ENCODE results near the gene C1orf159. TPM values are rescaled to one million over a fixed set of nuclear protein-coding genes. Genes with fewer than 3 reads are reported as not detected.

Gene C1orf159
- total and polyA plus RNA-seq, 3 donors from 2014 or later: 40.7 to 68.3 (median 50.7) TPM

DNA sequence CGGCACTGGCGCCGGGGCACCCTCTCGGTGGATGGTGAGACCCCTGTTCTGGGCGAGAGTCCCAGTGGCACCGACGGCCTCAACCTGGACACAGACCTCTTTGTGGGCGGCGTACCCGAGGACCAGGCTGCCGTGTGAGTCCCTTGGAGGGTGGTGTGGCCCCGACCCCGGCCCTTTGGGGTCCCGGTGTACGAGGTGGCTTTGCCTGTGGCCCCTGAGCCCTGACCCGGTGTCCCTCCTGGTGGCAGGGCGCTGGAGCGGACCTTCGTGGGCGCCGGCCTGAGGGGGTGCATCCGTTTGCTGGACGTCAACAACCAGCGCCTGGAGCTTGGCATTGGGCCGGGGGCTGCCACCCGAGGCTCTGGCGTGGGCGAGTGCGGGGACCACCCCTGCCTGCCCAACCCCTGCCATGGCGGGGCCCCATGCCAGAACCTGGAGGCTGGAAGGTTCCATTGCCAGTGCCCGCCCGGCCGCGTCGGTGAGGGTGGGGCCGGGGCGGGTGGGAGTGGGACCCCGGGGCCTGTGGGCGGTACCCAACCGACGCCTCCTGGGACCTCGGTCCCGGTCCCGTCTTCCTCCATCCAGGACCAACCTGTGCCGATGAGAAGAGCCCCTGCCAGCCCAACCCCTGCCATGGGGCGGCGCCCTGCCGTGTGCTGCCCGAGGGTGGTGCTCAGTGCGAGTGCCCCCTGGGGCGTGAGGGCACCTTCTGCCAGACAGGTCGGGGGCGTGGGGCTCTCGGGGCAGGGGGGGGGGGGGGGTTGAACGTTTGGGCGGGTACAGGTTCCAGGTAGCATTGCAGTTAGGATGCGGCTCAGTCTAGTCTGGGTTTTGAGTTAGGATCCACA lies 66.3 kb downstream of the C1orf159 start:
- intact Hi-C loops (cut with DNase I; ENCODE audit: low total_unique reads): no loop called here
- H3K36me3 ChIP-seq (ENCODE audit: low read depth, missing control alignments): no peaks in the 10 kb centered on the region
- 93 to 94% methylated on average over 32 to 57 of the region's 57 CpGs for WGBS, 2 donors
- no peaks in the 10 kb centered on the region for H3K4me1 ChIP-seq
- no peak for DNase-seq
- TF ChIP-seq POLR2A (IDR thresholded peaks at IDR 0.05): no peak
- TF ChIP-seq, protein P1, sequence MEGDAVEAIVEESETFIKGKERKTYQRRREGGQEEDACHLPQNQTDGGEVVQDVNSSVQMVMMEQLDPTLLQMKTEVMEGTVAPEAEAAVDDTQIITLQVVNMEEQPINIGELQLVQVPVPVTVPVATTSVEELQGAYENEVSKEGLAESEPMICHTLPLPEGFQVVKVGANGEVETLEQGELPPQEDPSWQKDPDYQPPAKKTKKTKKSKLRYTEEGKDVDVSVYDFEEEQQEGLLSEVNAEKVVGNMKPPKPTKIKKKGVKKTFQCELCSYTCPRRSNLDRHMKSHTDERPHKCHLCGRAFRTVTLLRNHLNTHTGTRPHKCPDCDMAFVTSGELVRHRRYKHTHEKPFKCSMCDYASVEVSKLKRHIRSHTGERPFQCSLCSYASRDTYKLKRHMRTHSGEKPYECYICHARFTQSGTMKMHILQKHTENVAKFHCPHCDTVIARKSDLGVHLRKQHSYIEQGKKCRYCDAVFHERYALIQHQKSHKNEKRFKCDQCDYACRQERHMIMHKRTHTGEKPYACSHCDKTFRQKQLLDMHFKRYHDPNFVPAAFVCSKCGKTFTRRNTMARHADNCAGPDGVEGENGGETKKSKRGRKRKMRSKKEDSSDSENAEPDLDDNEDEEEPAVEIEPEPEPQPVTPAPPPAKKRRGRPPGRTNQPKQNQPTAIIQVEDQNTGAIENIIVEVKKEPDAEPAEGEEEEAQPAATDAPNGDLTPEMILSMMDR (IDR thresholded peaks at IDR 0.05): no peak
- no peaks in the 10 kb centered on the region for H3K27me3 ChIP-seq
- H3K9me3 ChIP-seq: no peaks in the 10 kb centered on the region
- H3K4me3 ChIP-seq: no peak overlapping the region
- H3K27ac ChIP-seq: no peak overlapping the region

DNA sequence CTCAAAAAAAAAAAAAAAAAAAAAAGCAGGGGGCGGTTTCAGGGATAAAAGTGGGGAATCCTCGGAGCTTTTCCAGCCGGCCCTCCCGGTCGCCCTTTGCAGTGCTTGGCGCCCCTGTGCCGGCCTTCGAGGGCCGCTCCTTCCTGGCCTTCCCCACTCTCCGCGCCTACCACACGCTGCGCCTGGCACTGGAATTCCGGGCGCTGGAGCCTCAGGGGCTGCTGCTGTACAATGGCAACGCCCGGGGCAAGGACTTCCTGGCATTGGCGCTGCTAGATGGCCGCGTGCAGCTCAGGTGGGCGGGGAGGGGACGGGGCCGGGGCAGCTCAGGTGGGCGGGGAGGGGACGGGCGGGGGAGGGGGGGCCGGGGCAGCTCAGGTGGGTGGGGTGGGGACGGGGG lies 67.1 kb downstream of the C1orf159 start:
- intact Hi-C loops (cut with DNase I; ENCODE audit: low total_unique reads): no loop called here
- WGBS, 2 donors: 92 to 94% methylated on average over 17 to 27 of the region's 28 CpGs
- TF ChIP-seq, protein P1 (IDR thresholded peaks at IDR 0.05): no peak
- no peak for TF ChIP-seq POLR2A (IDR thresholded peaks at IDR 0.05)
- Histone ChIP-seq H3K27ac (no peak overlapping the region), H3K4me1 (no peaks in the 10 kb centered on the region), H3K9me3 (no peaks in the 10 kb centered on the region), H3K36me3 (ENCODE audit: low read depth, missing control alignments) (no peaks in the 10 kb centered on the region), H3K4me3 (no peak overlapping the region), H3K27me3 (no peaks in the 10 kb centered on the region)
- no peak for DNase-seq

DNA sequence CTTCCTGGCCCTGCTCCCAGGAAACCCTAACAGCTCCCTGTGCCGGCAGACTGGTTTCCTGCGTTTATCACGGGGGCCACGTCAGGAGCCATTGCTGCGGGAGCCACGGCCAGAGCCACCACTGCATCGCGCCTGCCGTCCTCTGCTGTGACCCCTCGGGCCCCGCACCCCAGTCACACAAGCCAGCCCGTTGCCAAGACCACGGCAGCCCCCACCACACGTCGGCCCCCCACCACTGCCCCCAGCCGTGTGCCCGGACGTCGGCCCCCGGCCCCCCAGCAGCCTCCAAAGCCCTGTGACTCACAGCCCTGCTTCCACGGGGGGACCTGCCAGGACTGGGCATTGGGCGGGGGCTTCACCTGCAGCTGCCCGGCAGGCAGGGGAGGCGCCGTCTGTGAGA lies 67.9 kb downstream of the C1orf159 start:
- H3K9me3 ChIP-seq: no peaks in the 10 kb centered on the region
- DNase-seq: no peak
- H3K4me1 ChIP-seq: no peaks in the 10 kb centered on the region
- TF ChIP-seq, protein P1 (IDR thresholded peaks at IDR 0.05): no peak
- TF ChIP-seq POLR2A (IDR thresholded peaks at IDR 0.05): no peak
- H3K27me3 ChIP-seq: no peaks in the 10 kb centered on the region
- H3K36me3 ChIP-seq (ENCODE audit: low read depth, missing control alignments): no peaks in the 10 kb centered on the region
- no peak overlapping the region for H3K27ac ChIP-seq
- WGBS, 2 donors: 97% methylated on average over 7 to 23 of the region's 25 CpGs
- H3K4me3 ChIP-seq: no peak overlapping the region
- intact Hi-C loops (cut with DNase I; ENCODE audit: low total_unique reads): no loop called here

DNA sequence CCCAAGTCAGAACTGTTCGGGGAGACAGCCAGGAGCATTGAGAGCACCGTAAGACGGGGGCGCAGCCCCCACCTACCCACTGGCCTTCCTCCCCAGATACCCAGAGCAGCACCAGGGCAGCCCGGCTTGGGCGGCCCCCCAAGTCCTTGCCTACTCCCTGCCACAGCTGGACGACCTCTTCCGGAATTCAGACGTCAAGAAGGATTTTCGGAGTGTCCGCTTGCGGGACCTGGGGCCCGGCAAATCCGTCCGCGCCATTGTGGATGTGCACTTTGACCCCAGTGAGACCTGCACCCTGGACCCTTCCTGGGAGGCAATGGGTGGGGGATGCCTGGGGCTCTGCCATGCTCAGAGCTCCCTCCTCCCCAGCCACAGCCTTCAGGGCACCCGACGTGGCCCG lies 68.5 kb downstream of the C1orf159 start:
- intact Hi-C loops (cut with DNase I; ENCODE audit: low total_unique reads): no loop called here
- no peaks in the 10 kb centered on the region for H3K4me1 ChIP-seq
- H3K4me3 ChIP-seq: no peak overlapping the region
- DNase-seq: no peak
- no peaks in the 10 kb centered on the region for H3K36me3 ChIP-seq (ENCODE audit: low read depth, missing control alignments)
- H3K27me3 ChIP-seq: no peaks in the 10 kb centered on the region
- TF ChIP-seq POLR2A (IDR thresholded peaks at IDR 0.05): no peak
- TF ChIP-seq, protein P1 (IDR thresholded peaks at IDR 0.05): no peak
- H3K9me3 ChIP-seq: no peaks in the 10 kb centered on the region
- WGBS, 2 donors: 96 to 100% methylated on average over 10 to 19 of the region's 19 CpGs
- H3K27ac ChIP-seq: no peak overlapping the region

DNA sequence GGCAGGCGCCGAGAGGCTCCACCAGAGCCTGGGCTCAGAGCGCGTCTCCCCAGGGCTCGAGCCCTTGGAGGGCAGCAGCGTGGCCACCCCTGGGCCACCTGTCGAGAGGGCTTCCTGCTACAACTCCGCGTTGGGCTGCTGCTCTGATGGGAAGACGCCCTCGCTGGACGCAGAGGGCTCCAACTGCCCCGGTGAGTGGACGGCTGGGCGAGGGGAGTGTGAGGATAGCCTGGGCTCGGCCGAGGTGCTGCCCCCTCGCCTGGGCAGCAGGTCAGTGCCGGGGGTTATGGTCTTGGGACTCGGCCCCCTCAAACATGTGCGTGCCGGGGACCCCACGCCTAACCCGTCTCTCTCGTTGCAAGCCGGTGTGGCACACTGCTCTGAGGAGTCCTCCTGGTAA lies 69.1 kb downstream of the C1orf159 start:
- no peaks in the 10 kb centered on the region for H3K36me3 ChIP-seq (ENCODE audit: low read depth, missing control alignments)
- intact Hi-C loops (cut with DNase I; ENCODE audit: low total_unique reads): no loop called here
- 90 to 96% methylated on average over 2 to 26 of the region's 26 CpGs for WGBS, 2 donors
- no peaks in the 10 kb centered on the region for H3K4me1 ChIP-seq
- no peak for TF ChIP-seq POLR2A (IDR thresholded peaks at IDR 0.05)
- TF ChIP-seq, protein P1 (IDR thresholded peaks at IDR 0.05): no peak
- no peak overlapping the region for H3K4me3 ChIP-seq
- no peaks in the 10 kb centered on the region for H3K9me3 ChIP-seq
- H3K27ac ChIP-seq: no peak overlapping the region
- DNase-seq: no peak
- H3K27me3 ChIP-seq: no peaks in the 10 kb centered on the region

All from testis (tissue), 3 donors.